ENCODE results near the gene CFLAR.

The CFLAR gene

DNA sequence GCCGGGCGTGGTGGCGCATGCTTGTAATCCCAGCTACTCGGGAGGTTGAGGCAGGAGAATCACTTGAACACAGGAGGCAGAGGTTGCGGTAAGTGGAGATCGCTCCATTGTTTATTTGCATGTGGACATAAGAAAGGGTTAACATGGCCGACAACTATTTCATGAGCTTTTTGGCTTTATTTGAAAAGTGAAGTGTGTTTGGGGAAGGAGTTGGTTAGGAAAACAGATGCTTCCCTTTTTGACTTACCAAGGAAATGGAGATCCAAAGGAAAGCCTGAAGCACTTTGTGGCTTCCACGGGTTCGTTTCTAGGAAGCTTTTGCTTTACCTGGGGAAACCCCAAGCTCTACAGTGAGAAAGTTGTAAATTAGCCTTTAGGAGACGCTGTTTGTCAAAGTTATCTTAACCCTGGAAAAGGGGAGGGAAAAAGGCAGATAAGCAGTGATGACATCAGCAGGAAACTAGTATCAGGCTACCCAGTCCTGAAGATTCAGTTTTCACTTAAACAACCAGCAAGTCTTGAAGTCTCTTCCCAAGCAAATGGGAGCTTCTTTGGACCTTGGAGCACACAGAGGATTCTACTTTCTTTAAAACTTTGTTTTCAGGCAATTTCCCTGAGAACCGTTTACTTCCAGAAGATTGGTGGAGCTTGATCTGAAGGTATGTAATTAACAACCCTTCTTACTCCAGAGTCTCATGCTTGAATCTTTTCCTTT, 66.8 kb downstream of the CFLAR start, which contains the start of gene CASP10 (continued):
- peak; percentile 65 for TF ChIP-seq TRIM28 (IDR thresholded peaks at IDR 0.05; ENCODE audit: borderline replicate concordance, low read length)
- TF ChIP-seq, protein P1, sequence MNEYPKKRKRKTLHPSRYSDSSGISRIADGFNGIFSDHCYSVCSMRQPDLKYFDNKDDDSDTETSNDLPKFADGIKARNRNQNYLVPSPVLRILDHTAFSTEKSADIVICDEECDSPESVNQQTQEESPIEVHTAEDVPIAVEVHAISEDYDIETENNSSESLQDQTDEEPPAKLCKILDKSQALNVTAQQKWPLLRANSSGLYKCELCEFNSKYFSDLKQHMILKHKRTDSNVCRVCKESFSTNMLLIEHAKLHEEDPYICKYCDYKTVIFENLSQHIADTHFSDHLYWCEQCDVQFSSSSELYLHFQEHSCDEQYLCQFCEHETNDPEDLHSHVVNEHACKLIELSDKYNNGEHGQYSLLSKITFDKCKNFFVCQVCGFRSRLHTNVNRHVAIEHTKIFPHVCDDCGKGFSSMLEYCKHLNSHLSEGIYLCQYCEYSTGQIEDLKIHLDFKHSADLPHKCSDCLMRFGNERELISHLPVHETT (tag by site-specific recombination; IDR thresholded peaks at IDR 0.05) = no peak
- TF ChIP-seq ZNF266 (tag by site-specific recombination; IDR thresholded peaks at IDR 0.05; ENCODE audit: low read depth) = no peak
- no peak for TF ChIP-seq ZNF341 (tag by site-specific recombination; IDR thresholded peaks at IDR 0.05; ENCODE audit: low read depth)
- no peak for TF ChIP-seq ZNF768 (tag by site-specific recombination; IDR thresholded peaks at IDR 0.05)
- no peak for TF ChIP-seq REPIN1 (tag by site-specific recombination; IDR thresholded peaks at IDR 0.05; ENCODE audit: low read depth)
- no peak for TF ChIP-seq ZNF645 (tag by site-specific recombination; IDR thresholded peaks at IDR 0.05)
- TF ChIP-seq ZXDB (tag by site-specific recombination; IDR thresholded peaks at IDR 0.05) = peak; percentile 96
- 0 out of 2 replicates have a peak, but pooled peaks have one; percentile 22 for TF ChIP-seq ZBTB20 (tag by site-specific recombination; IDR thresholded peaks at IDR 0.05)
- TF ChIP-seq PRDM1 (tag by site-specific recombination; IDR thresholded peaks at IDR 0.05) = peak; percentile 5; the same call in 1 of the 2 replicates
- TF ChIP-seq ZNF621 (tag by site-specific recombination; IDR thresholded peaks at IDR 0.05) = no peak
- peak; percentile 34; the same call in 1 of the 2 replicates for TF ChIP-seq PRDM10 (tag by site-specific recombination; IDR thresholded peaks at IDR 0.05)
- peak; percentile 47; the same call in 1 of the 2 replicates for TF ChIP-seq MZF1 (tag by site-specific recombination; IDR thresholded peaks at IDR 0.05; ENCODE audit: borderline replicate concordance)
- TF ChIP-seq ZNF785 (tag by site-specific recombination; IDR thresholded peaks at IDR 0.05) = no peak
- TF ChIP-seq ZNF324 (tag by site-specific recombination; IDR thresholded peaks at IDR 0.05) = no peak
- TF ChIP-seq SP7 (tag by site-specific recombination; IDR thresholded peaks at IDR 0.05) = peak; percentile 72
- TF ChIP-seq, protein P2, sequence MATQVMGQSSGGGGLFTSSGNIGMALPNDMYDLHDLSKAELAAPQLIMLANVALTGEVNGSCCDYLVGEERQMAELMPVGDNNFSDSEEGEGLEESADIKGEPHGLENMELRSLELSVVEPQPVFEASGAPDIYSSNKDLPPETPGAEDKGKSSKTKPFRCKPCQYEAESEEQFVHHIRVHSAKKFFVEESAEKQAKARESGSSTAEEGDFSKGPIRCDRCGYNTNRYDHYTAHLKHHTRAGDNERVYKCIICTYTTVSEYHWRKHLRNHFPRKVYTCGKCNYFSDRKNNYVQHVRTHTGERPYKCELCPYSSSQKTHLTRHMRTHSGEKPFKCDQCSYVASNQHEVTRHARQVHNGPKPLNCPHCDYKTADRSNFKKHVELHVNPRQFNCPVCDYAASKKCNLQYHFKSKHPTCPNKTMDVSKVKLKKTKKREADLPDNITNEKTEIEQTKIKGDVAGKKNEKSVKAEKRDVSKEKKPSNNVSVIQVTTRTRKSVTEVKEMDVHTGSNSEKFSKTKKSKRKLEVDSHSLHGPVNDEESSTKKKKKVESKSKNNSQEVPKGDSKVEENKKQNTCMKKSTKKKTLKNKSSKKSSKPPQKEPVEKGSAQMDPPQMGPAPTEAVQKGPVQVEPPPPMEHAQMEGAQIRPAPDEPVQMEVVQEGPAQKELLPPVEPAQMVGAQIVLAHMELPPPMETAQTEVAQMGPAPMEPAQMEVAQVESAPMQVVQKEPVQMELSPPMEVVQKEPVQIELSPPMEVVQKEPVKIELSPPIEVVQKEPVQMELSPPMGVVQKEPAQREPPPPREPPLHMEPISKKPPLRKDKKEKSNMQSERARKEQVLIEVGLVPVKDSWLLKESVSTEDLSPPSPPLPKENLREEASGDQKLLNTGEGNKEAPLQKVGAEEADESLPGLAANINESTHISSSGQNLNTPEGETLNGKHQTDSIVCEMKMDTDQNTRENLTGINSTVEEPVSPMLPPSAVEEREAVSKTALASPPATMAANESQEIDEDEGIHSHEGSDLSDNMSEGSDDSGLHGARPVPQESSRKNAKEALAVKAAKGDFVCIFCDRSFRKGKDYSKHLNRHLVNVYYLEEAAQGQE (tag by site-specific recombination; IDR thresholded peaks at IDR 0.05) = no peak
- TF ChIP-seq, protein P3, sequence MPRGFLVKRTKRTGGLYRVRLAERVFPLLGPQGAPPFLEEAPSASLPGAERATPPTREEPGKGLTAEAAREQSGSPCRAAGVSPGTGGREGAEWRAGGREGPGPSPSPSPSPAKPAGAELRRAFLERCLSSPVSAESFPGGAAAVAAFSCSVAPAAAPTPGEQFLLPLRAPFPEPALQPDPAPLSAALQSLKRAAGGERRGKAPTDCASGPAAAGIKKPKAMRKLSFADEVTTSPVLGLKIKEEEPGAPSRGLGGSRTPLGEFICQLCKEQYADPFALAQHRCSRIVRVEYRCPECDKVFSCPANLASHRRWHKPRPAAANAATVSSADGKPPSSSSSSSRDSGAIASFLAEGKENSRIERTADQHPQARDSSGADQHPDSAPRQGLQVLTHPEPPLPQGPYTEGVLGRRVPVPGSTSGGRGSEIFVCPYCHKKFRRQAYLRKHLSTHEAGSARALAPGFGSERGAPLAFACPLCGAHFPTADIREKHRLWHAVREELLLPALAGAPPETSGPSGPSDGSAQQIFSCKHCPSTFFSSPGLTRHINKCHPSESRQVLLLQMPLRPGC (tag by site-specific recombination; IDR thresholded peaks at IDR 0.05) = no peak
- TF ChIP-seq ZBTB1 (tag by site-specific recombination; IDR thresholded peaks at IDR 0.05) = no peak
- peak; percentile 73 for TF ChIP-seq IKZF3 (tag by site-specific recombination; IDR thresholded peaks at IDR 0.05)
- TF ChIP-seq, protein P4, sequence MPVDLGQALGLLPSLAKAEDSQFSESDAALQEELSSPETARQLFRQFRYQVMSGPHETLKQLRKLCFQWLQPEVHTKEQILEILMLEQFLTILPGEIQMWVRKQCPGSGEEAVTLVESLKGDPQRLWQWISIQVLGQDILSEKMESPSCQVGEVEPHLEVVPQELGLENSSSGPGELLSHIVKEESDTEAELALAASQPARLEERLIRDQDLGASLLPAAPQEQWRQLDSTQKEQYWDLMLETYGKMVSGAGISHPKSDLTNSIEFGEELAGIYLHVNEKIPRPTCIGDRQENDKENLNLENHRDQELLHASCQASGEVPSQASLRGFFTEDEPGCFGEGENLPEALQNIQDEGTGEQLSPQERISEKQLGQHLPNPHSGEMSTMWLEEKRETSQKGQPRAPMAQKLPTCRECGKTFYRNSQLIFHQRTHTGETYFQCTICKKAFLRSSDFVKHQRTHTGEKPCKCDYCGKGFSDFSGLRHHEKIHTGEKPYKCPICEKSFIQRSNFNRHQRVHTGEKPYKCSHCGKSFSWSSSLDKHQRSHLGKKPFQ (tag by site-specific recombination; IDR thresholded peaks at IDR 0.05) = no peak
- TF ChIP-seq ZNF175 (tag by site-specific recombination; IDR thresholded peaks at IDR 0.05) = no peak
- TF ChIP-seq ZNF555 (tag by site-specific recombination; conservative IDR thresholded peaks at IDR 0.05) = no peak
- TF ChIP-seq ZNF837 (tag by site-specific recombination; IDR thresholded peaks at IDR 0.05) = no peak
- peak; percentile 80 for TF ChIP-seq ZNF629 (tag by site-specific recombination; IDR thresholded peaks at IDR 0.05)
- no peak for TF ChIP-seq BCL11A (tag by site-specific recombination; IDR thresholded peaks at IDR 0.05; ENCODE audit: low read depth)
- TF ChIP-seq ZNF274 (IDR thresholded peaks at IDR 0.05; ENCODE audit: low read length) = no peak
- TF ChIP-seq ZNF274 (tag by site-specific recombination; IDR thresholded peaks at IDR 0.05; ENCODE audit: borderline replicate concordance) = no peak

Data from HEK293 (cell line).